Activated CD4-positive, alpha-beta T cell treated with anti-CD3 and anti-CD28 coated beads, Interleukin-2, amount 10 ng/mL, durations not matched to agents 24 days and 14 days (primary cell): ENCODE measurements around the gene NMT1. TPM values are rescaled to one million over a fixed set of nuclear protein-coding genes. Genes with fewer than 3 reads are reported as not detected.

ENCODE experiments used
- DNase-seq: peaks from one replicate; pipeline ENCODE4 v3.0.0; 2022
- H3K27ac Mint-ChIP-seq: one replicate; pipeline ENCODE4 v1.8.0; 2022; ENCODE audit warnings: mild to moderate bottlenecking, mixed read lengths
- H3K27me3 Mint-ChIP-seq: one replicate; pipeline ENCODE4 v1.8.0; 2022; ENCODE audit warnings: mixed read lengths
- H3K36me3 Mint-ChIP-seq: one replicate; pipeline ENCODE4 v1.8.0; 2022; ENCODE audit warnings: low read depth, mild to moderate bottlenecking, mixed read lengths
- H3K4me1 Mint-ChIP-seq: one replicate; pipeline ENCODE4 v1.8.0; 2021; ENCODE audit warnings: mixed read lengths
- H3K4me3 Mint-ChIP-seq: one replicate; pipeline ENCODE4 v1.8.0; 2022; ENCODE audit warnings: mild to moderate bottlenecking, moderate library complexity, mixed read lengths
- H3K9me3 Mint-ChIP-seq: one replicate; pipeline ENCODE4 v1.8.0; 2021; ENCODE audit warnings: mixed read lengths
- intact Hi-C: fragments of 100-400 bp; cut with micrococcal nuclease; formaldehyde crosslinking; loops from one replicate; pipeline ENCODE4 v1.15.1; 2023
- total RNA-seq: library from RNA; stranded (reverse); gene quantifications from 2 replicates; pipeline ENCODE4 v1.2.3, GENCODE V29; 2022

The NMT1 gene
- total RNA-seq, 1 donor from 2014 or later = 176 TPM

- Mint-ChIP-seq H3K27me3 (no peaks in the 10 kb centered on the region), H3K4me1 (peaks cover 11% of the 10 kb centered on the region), H3K27ac (no peak overlapping the region), H3K9me3 (no peaks in the 10 kb centered on the region), H3K36me3 (peaks cover 8% of the 10 kb centered on the region), H3K4me3 (no peak overlapping the region)
- intact Hi-C loops = no loop called here
- no peak for DNase-seq
These were observed 78.4 kb downstream of the NMT1 start for GRCh38 chr17:45139533-45139920.

- Mint-ChIP-seq H3K9me3 (no peaks in the 10 kb centered on the region), H3K4me1 (peaks cover 22% of the 10 kb centered on the region), H3K4me3 (peak overlapping the region; percentile 57), H3K27me3 (peaks cover under 1% of the 10 kb centered on the region), H3K36me3 (peaks cover 9% of the 10 kb centered on the region), H3K27ac (no peak overlapping the region)
- no peak for DNase-seq
- intact Hi-C loops = no loop called here
These were observed 82.1 kb downstream of the NMT1 start for GRCh38 chr17:45143094-45143670.

GRCh38 chr17:45143767-45144198 lies 82.7 kb downstream of the NMT1 start:
- H3K27ac Mint-ChIP-seq = no peak overlapping the region
- intact Hi-C loops = no loop called here
- peaks cover 12% of the 10 kb centered on the region for H3K36me3 Mint-ChIP-seq
- H3K27me3 Mint-ChIP-seq = peaks cover 3% of the 10 kb centered on the region
- no peaks in the 10 kb centered on the region for H3K9me3 Mint-ChIP-seq
- peaks cover 26% of the 10 kb centered on the region for H3K4me1 Mint-ChIP-seq
- peak overlapping the region; percentile 57 for H3K4me3 Mint-ChIP-seq
- peak; percentile 72 for DNase-seq

GRCh38 chr17:45144199-45145034 lies 83.3 kb downstream of the NMT1 start:
- Mint-ChIP-seq H3K4me3 (peak overlapping the region; percentile 57), H3K27me3 (peaks cover 3% of the 10 kb centered on the region), H3K9me3 (no peaks in the 10 kb centered on the region), H3K36me3 (peaks cover 15% of the 10 kb centered on the region), H3K4me1 (peaks cover 27% of the 10 kb centered on the region), H3K27ac (no peak overlapping the region)
- intact Hi-C loops = loop anchor here (5.0 kb wide), 1 partner anchor 82 kb away; the partner anchor contains the start of gene NMT1
- DNase-seq = peak; percentile 77

- Mint-ChIP-seq H3K9me3 (no peaks in the 10 kb centered on the region), H3K36me3 (peaks cover 20% of the 10 kb centered on the region), H3K27ac (no peak overlapping the region), H3K27me3 (peaks cover 3% of the 10 kb centered on the region), H3K4me3 (peak overlapping the region; percentile 54), H3K4me1 (peaks cover 33% of the 10 kb centered on the region)
- intact Hi-C loops = loop anchor here (5.0 kb wide), 1 partner anchor 83 kb away; the partner anchor contains the start of gene NMT1
- DNase-seq = no peak
These were observed 83.9 kb downstream of the NMT1 start for GRCh38 chr17:45145035-45145389.

GRCh38 chr17:45146166-45146565 lies 85.0 kb downstream of the NMT1 start:
- intact Hi-C loops = loop anchor here (5.0 kb wide), 1 partner anchor 84 kb away; the partner anchor contains the start of gene NMT1
- H3K36me3 Mint-ChIP-seq = peaks cover 26% of the 10 kb centered on the region
- H3K4me3 Mint-ChIP-seq = peak overlapping the region; percentile 98
- no peak for DNase-seq
- peak overlapping the region; percentile 99 for H3K27ac Mint-ChIP-seq
- H3K9me3 Mint-ChIP-seq = no peaks in the 10 kb centered on the region
- peaks cover 3% of the 10 kb centered on the region for H3K27me3 Mint-ChIP-seq
- peaks cover 38% of the 10 kb centered on the region for H3K4me1 Mint-ChIP-seq

- intact Hi-C loops = loop anchor here (5.0 kb wide), 1 partner anchor 84 kb away; the partner anchor contains the start of gene NMT1
- Mint-ChIP-seq H3K36me3 (peaks cover 27% of the 10 kb centered on the region), H3K4me3 (peak overlapping the region; percentile 98), H3K4me1 (peaks cover 39% of the 10 kb centered on the region), H3K27me3 (peaks cover 3% of the 10 kb centered on the region), H3K9me3 (no peaks in the 10 kb centered on the region), H3K27ac (peak overlapping the region; percentile 99)
- no peak for DNase-seq
These were observed 85.4 kb downstream of the NMT1 start for GRCh38 chr17:45146592-45146889.

GRCh38 chr17:45146890-45147580 lies 85.9 kb downstream of the NMT1 start:
- H3K36me3 Mint-ChIP-seq = peaks cover 27% of the 10 kb centered on the region

GRCh38 chr17:45147581-45148182 lies 86.6 kb downstream of the NMT1 start:
- Mint-ChIP-seq H3K27me3 (peaks cover 3% of the 10 kb centered on the region), H3K9me3 (no peaks in the 10 kb centered on the region), H3K4me3 (peak overlapping the region; percentile 98), H3K4me1 (peaks cover 44% of the 10 kb centered on the region), H3K36me3 (peaks cover 27% of the 10 kb centered on the region), H3K27ac (peak overlapping the region; percentile 99)
- DNase-seq = peak; percentile 93
- intact Hi-C loops = loop anchor here (1.0 to 5.0 kb wide), 7 partner anchors 12 to 169 kb away; partner anchors contain the start of genes ACBD4, FMNL1, HEXIM2 and MAP3K14

More at GRCh38 chr17:45146890-45147580, 85.9 kb downstream of the NMT1 start:
- Mint-ChIP-seq H3K4me3 (peak overlapping the region; percentile 98), H3K9me3 (no peaks in the 10 kb centered on the region), H3K27me3 (peaks cover 3% of the 10 kb centered on the region), H3K4me1 (peaks cover 41% of the 10 kb centered on the region), H3K27ac (peak overlapping the region; percentile 99)
- intact Hi-C loops = loop anchor here (5.0 kb wide), 1 partner anchor 85 kb away; the partner anchor contains the start of gene NMT1
- DNase-seq = no peak

GRCh38 chr17:45148183-45149036 lies 87.3 kb downstream of the NMT1 start, which contains the start of gene HEXIM1:
TSS of gene HEXIM1 (plus strand) at chr17:45148475. CDS start at chr17:45149191, 716 bp downstream.
- peak; percentile 100 for DNase-seq
- peaks cover 44% of the 10 kb centered on the region for H3K4me1 Mint-ChIP-seq
- H3K27ac Mint-ChIP-seq = peak within 1 kb of the TSS; percentile 99
- no peaks in the 10 kb centered on the region for H3K9me3 Mint-ChIP-seq
- H3K36me3 Mint-ChIP-seq = peaks cover 27% of the 10 kb centered on the region
- intact Hi-C loops = loop anchor here (1.0 to 5.0 kb wide), 7 partner anchors 13 to 168 kb away; partner anchors contain the start of genes ACBD4, FMNL1, HEXIM2 and MAP3K14
- H3K27me3 Mint-ChIP-seq = peaks cover 3% of the 10 kb centered on the region
- H3K4me3 Mint-ChIP-seq = peak within 1 kb of the TSS; percentile 98

GRCh38 chr17:45149037-45149668 lies 88.0 kb downstream of the NMT1 start:
- Mint-ChIP-seq H3K4me1 (peaks cover 44% of the 10 kb centered on the region), H3K4me3 (peak overlapping the region; percentile 98), H3K36me3 (peaks cover 27% of the 10 kb centered on the region), H3K27me3 (peaks cover 3% of the 10 kb centered on the region), H3K27ac (peak overlapping the region; percentile 99), H3K9me3 (no peaks in the 10 kb centered on the region)
- intact Hi-C loops = loop anchor here (2.0 to 5.0 kb wide), 4 partner anchors 72 to 168 kb away; partner anchors contain the start of genes FMNL1, MAP3K14 and NMT1
- peak; percentile 93 for DNase-seq
